ENCODE measurements around the gene PNMT. TPM values are rescaled to one million over a fixed set of nuclear protein-coding genes. Genes with fewer than 3 reads are reported as not detected.

PNMT gene
- total and polyA plus RNA-seq, 2 of the 8 experiments (the other 6 are each of a cell fraction or from before 2014, with no cell fraction given): 5.6 to 10.9 TPM

DNA sequence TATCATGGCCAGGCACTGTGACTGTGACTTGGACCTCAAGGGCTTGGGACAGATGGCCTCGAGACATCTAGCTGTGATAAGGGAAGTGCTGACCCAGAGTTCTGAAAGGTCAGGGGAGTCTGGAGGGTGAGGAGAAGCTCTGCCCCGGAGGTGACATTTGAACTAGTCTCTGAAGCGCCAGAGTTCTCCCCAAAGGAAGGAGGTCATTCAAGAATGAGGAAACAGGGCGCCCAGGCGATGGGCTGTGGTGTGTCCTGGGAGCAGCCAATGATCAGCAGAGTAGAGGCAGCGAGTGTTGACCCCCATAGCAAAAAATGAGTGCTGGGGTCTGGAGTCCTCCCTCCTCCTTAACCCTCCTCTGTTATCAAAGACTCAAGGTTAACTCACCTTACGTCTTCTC, 26.4 kb upstream of the PNMT start:
- WGBS, 2 experiments (ENCODE audit: extremely low coverage in 1 of 2, insufficient coverage in 1 of 2, insufficient read length in 1 of 2, insufficient replicate concordance in 2 of 2, low coverage in 1 of 2, low lambda C conversion rate in 2 of 2, missing lambda C conversion rate in 1 of 2): 83% methylated on average over 7 of the region's 7 CpGs; no CpG with 5 or more reads in 1 of the 2 experiments

More for the DNA sequence above, 26.4 kb upstream of the PNMT start:
- Histone ChIP-seq H3K23me2 (ENCODE audit: low read depth, low read length) (peaks cover 8% of the 10 kb centered on the region), H3K23ac (ENCODE audit: insufficient read length) (no peak overlapping the region), H3K27me3 (replicated peaks in 1 of 4; ENCODE audit: control insufficient read depth in 3 of 4, extremely low read depth in 1 of 4, insufficient read depth in 3 of 4, low read length in 3 of 4) (0 out of 7 replicates have a peak, but pooled peaks cover 0 to 3% (median 0%) of the 10 kb centered on the region in 4 experiments), H3K79me1 (ENCODE audit: low read depth, low read length) (peaks cover 43% of the 10 kb centered on the region), H3K9me3 (ENCODE audit: insufficient read depth in 2 of 2, low read depth in 1 of 2, low read length in 1 of 2) (no peaks in the 10 kb centered on the region), H3K4me1 (replicated peaks in 1 of 4; ENCODE audit: control insufficient read depth in 3 of 4, insufficient read depth in 4 of 4, low read length in 3 of 4) (peaks cover 7 to 21% (median 15%) of the 10 kb centered on the region in 4 experiments), H2BK5ac (ENCODE audit: low read depth, low read length) (no peak overlapping the region), H2BK15ac (ENCODE audit: low read length) (0 out of 2 replicates have a peak overlapping the region, but pooled peaks have one; percentile 61), H3K4ac (replicated peaks; ENCODE audit: insufficient read length, low read depth, low read length) (no peak overlapping the region), H3K56ac (replicated peaks; ENCODE audit: insufficient read length, low read depth, low read length) (no peak overlapping the region), H2BK20ac (ENCODE audit: low read length) (no peak overlapping the region), H2AFZ (ENCODE audit: low read length) (no peak overlapping the region), H2AK5ac (ENCODE audit: low read depth, low read length) (no peak overlapping the region), H3K4me2 (ENCODE audit: insufficient read depth in 1 of 2, low read depth in 2 of 2, low read length in 2 of 2) (no peak overlapping the region), H3K18ac (ENCODE audit: extremely low read depth, low read length) (no peak overlapping the region), H2BK120ac (replicated peaks; ENCODE audit: low read depth, low read length) (no peak overlapping the region), H4K8ac (ENCODE audit: extremely low read depth, insufficient read depth, low read length) (no peak overlapping the region), H3K27ac (ENCODE audit: low read depth, low read length) (no peak overlapping the region), H4K20me1 (replicated peaks in 1 of 2; ENCODE audit: control insufficient read depth in 1 of 2, insufficient read depth in 2 of 2, low read length in 2 of 2) (peaks cover 3 to 29% of the 10 kb centered on the region in 2 experiments), H2BK12ac (ENCODE audit: low read depth, low read length) (no peak overlapping the region), H3K36me3 (ENCODE audit: control insufficient read depth in 2 of 4, insufficient read depth in 4 of 4, low read length in 3 of 4) (no peaks in the 10 kb centered on the region), H3K9ac (replicated peaks in 1 of 4; ENCODE audit: extremely low read depth in 1 of 4, low read depth in 3 of 4, low read length in 3 of 4) (no peak overlapping the region), H4K5ac (ENCODE audit: insufficient read length, low read depth, low read length) (no peak overlapping the region), H3K14ac (ENCODE audit: insufficient read length) (no peak overlapping the region), H3K4me3 (ENCODE audit: extremely low read depth in 1 of 4, insufficient read depth in 2 of 4, low read depth in 3 of 4, low read length in 4 of 4) (no peak overlapping the region), H3K79me2 (ENCODE audit: control insufficient read depth in 1 of 2, insufficient read depth in 2 of 2, low read length in 2 of 2) (peaks cover 8 to 74% of the 10 kb centered on the region in 2 experiments), H4K91ac (replicated peaks; ENCODE audit: insufficient read length, low read length) (no peak overlapping the region)
- TF ChIP-seq HDAC2 (IDR thresholded peaks at IDR 0.05; ENCODE audit: borderline replicate concordance in 1 of 2, low read depth in 2 of 2, low read length in 2 of 2): no peak
- no peak for TF ChIP-seq TCF12 (IDR thresholded peaks at IDR 0.05; ENCODE audit: low read depth, low read length)
- FAIRE-seq: no peak
- CTCF ChIA-PET (ENCODE audit: partially characterized antibody): interaction anchor here (0.6 to 49.2 kb wide), 5 partner anchors 10 to 134 kb away, joined by 3 to 1885 read pairs (median 133); partner anchors contain the start of genes ERBB2, PGAP3, PNMT and PPP1R1B
- no peak for DNase-seq (ENCODE audit: low read depth in 1 of 2, low spot score in 2 of 2)
- POLR2A ChIA-PET (ENCODE audit: partially characterized antibody): interaction anchor here (0.7 to 7.7 kb wide), 6 partner anchors 9 to 55 kb away, joined by 3 to 39 read pairs (median 3); no protein-coding TSS in a partner anchor
